Measurements from ENCODE around the gene MRPL37. TPM values are rescaled to one million over a fixed set of nuclear protein-coding genes. Genes with fewer than 3 reads are reported as not detected.

The MRPL37 gene
- total and polyA plus RNA-seq, 2 donors (not counting 3 experiments of a cell fraction or from before 2014, with no cell fraction given): 45.0 to 109 TPM

GRCh38 chr1:54239035-54239383 is 39.0 kb downstream of the MRPL37 start:
- Histone ChIP-seq H3K36me3 (ENCODE audit: control insufficient read depth in 2 of 2, extremely low read depth in 1 of 2, insufficient read depth in 2 of 2, low read length in 2 of 2) (peaks cover 4 to 19% of the 10 kb centered on the region in 2 experiments), H3K4me3 (replicated peaks in 1 of 3; ENCODE audit: insufficient read depth in 1 of 3, low read depth in 1 of 3, low read length in 3 of 3) (no peak overlapping the region), H2AFZ (ENCODE audit: low read depth, low read length) (no peak overlapping the region), H3K9ac (replicated peaks; ENCODE audit: extremely low read depth, insufficient read depth, low read length) (no peak overlapping the region), H3K27me3 (ENCODE audit: control insufficient read depth in 2 of 2, insufficient read depth in 2 of 2, low read length in 2 of 2) (no peaks in the 10 kb centered on the region), H4K20me1 (replicated peaks; ENCODE audit: control insufficient read depth, extremely low read depth, insufficient read depth, low read length) (no peaks in the 10 kb centered on the region), H3K79me2 (ENCODE audit: control insufficient read depth, insufficient read depth, low read length) (no peaks in the 10 kb centered on the region), H3K4me2 (ENCODE audit: insufficient read depth, low read length) (no peak overlapping the region), H3K27ac (ENCODE audit: insufficient read depth, low read depth, low read length) (no peak overlapping the region), H3K9me1 (replicated peaks; ENCODE audit: control insufficient read depth, extremely low read depth, insufficient read depth, low read length) (no peaks in the 10 kb centered on the region), H3K9me3 (replicated peaks; ENCODE audit: control insufficient read depth, insufficient read depth, low read length) (no peaks in the 10 kb centered on the region), H3K4me1 (ENCODE audit: control insufficient read depth, extremely low read depth, insufficient read depth, low read length) (no peaks in the 10 kb centered on the region)
- TF ChIP-seq, protein P1, sequence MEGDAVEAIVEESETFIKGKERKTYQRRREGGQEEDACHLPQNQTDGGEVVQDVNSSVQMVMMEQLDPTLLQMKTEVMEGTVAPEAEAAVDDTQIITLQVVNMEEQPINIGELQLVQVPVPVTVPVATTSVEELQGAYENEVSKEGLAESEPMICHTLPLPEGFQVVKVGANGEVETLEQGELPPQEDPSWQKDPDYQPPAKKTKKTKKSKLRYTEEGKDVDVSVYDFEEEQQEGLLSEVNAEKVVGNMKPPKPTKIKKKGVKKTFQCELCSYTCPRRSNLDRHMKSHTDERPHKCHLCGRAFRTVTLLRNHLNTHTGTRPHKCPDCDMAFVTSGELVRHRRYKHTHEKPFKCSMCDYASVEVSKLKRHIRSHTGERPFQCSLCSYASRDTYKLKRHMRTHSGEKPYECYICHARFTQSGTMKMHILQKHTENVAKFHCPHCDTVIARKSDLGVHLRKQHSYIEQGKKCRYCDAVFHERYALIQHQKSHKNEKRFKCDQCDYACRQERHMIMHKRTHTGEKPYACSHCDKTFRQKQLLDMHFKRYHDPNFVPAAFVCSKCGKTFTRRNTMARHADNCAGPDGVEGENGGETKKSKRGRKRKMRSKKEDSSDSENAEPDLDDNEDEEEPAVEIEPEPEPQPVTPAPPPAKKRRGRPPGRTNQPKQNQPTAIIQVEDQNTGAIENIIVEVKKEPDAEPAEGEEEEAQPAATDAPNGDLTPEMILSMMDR (IDR thresholded peaks at IDR 0.05; ENCODE audit: extremely low read depth in 1 of 2, insufficient read depth in 1 of 2, low read depth in 1 of 2, low read length in 2 of 2): no peak
- TF ChIP-seq JUN (IDR thresholded peaks at IDR 0.05; ENCODE audit: borderline replicate concordance, insufficient read depth, insufficient read length, low read depth): no peak
- no peak for TF ChIP-seq POLR2A (IDR thresholded peaks at IDR 0.05; ENCODE audit: low read depth, low read length)
- no peak for TF ChIP-seq POLR2AphosphoS5 (IDR thresholded peaks at IDR 0.05; ENCODE audit: insufficient read depth, low read depth, low read length)
- TF ChIP-seq FOS (IDR thresholded peaks at IDR 0.05; ENCODE audit: borderline replicate concordance, insufficient read depth, low read length): no peak
- TF ChIP-seq EZH2 (IDR thresholded peaks at IDR 0.05; ENCODE audit: borderline replicate concordance, low read depth, low read length, severe bottlenecking): no peak
- TF ChIP-seq MAX (IDR thresholded peaks at IDR 0.05; ENCODE audit: insufficient read depth, insufficient read length): no peak
- TF ChIP-seq MYC (IDR thresholded peaks at IDR 0.05; ENCODE audit: low read depth, low read length): no peak
- no peak for TF ChIP-seq GATA2 (IDR thresholded peaks at IDR 0.05; ENCODE audit: insufficient read depth, insufficient read length, low read depth, low read length)
- no peak for FAIRE-seq
- ChIA-PET POLR2A (no interaction called here), CTCF (interaction anchor here (1.3 kb wide), 1 partner anchor 250 kb away, joined by 3 read pairs; no protein-coding TSS in a partner anchor)
- no TSS peak for BruUV-seq (replicated peaks)
- intact Hi-C loops (cut with micrococcal nuclease): no loop called here
- dilution Hi-C loops (cut with MboI; ENCODE audit: extremely low pct_ligation_motif_present, low sequenced_read_pairs): no loop called here
- DNase-seq (ENCODE audit: low read depth, low spot score): no peak

Data from endothelial cell of umbilical vein (primary cell).